Measurements from ENCODE around the gene ADORA1.

ADORA1 gene

DNA sequence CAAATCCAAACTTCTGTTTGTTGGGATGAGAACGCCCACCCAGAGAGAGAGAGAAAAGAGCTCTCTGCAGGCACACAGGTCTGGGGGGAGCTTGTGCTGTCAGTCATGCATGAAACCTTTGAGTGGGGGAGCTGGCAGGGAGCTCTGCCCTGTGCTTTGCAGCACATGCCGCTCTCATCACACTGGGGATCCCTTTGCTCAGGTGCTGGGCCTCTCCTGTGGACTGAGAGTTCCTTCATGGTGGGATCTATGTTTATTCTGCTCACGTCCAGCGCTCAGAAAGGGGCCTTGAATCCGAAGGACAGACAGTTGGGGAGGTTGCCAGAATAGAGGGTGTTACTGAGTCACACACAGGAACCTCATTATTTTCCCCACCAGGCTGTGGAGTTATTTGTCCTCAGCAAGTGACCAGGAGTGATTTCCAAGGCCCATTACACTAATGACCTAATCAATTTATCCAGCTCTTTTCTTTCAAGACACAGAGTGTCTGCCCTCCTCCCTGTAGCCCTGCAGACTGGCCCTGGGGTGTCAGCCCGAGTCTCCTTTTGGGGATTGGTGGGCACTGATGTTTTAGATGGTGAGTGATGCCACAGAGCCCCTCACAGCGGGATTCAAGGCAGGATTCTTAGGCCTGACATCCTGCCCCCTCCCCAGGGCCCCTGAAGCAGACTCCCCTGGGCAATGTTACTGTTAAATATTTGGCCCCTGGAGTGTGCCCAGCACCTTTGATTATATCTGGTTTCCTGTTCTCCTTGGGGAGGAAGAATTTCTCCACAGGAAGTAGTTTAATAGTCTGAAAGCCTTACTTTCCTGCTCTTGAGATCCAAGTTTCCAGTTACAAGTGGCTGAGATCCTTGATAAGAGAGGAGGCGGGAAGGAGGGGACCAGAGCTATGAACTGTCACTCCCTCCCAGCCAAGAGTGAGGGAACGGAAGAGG lies 25.8 kb downstream of the ADORA1 start:
- in situ Hi-C loops (cut with HindIII; ENCODE audit: low sequenced_read_pairs) = no loop called here

DNA sequence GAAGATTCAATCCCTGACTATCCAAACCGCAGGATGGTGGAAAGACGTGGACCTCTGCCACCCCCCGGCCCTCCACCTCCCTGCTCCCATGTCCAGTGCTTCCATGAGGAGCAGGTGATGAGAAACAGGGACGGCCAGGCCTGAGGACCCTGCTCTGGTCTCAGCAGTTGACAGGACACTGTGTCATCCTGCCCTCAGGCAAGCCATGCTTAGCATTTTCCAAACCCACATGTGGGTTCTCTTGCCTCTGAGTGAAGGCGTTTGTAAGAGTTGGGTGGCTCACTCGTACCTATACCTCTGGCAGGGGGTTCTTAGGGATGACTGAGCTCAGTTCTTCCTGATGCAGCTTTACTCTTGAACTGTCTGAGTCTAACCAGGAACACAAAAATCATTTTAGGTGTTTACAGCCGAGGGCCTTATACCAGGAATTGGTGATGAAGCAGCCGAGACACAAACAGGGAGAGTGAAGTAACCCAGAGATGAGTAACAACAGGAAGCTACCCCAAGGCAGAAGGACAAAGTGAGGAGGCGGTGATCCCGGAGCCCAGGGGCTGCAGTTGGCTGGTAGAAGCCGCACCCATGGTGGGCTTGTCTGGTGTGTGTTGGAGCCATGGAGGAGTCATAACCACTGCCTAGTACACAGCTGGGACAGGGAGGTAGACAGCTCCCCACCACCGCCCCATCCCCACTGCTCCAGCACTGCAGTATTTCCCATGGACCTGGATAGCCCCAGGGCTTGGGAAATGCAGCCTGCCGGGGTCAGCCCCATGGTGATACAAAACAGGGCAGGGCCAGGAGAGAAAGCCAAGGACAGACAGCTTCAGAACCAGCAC lies 26.7 kb downstream of the ADORA1 start:
- in situ Hi-C loops (cut with HindIII; ENCODE audit: low sequenced_read_pairs) = no loop called here

DNA sequence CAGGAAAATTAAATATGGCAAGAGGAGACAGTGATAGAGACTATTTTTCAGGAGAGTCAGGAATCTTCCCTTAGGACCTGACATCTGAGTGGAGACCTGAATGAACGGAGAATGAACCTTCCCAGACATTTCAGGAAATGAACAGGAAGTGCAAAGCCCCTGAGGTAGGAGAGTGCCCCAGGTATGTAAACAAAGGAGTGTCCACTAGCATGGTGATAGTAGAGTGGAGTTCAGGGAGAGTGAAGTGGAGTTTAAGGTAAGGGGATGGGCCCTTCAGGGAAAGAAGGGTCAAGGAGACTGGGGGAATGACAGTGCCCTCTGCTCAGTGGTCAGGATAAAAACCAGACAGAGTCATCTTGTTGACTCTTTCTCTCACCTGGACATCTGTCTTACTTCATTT lies 28.8 kb downstream of the ADORA1 start:
- in situ Hi-C loops (cut with HindIII; ENCODE audit: low sequenced_read_pairs) = no loop called here

GRCh38 chr1:203158423-203158822 lies 30.9 kb downstream of the ADORA1 start:
- in situ Hi-C loops (cut with HindIII; ENCODE audit: low sequenced_read_pairs) = no loop called here

DNA sequence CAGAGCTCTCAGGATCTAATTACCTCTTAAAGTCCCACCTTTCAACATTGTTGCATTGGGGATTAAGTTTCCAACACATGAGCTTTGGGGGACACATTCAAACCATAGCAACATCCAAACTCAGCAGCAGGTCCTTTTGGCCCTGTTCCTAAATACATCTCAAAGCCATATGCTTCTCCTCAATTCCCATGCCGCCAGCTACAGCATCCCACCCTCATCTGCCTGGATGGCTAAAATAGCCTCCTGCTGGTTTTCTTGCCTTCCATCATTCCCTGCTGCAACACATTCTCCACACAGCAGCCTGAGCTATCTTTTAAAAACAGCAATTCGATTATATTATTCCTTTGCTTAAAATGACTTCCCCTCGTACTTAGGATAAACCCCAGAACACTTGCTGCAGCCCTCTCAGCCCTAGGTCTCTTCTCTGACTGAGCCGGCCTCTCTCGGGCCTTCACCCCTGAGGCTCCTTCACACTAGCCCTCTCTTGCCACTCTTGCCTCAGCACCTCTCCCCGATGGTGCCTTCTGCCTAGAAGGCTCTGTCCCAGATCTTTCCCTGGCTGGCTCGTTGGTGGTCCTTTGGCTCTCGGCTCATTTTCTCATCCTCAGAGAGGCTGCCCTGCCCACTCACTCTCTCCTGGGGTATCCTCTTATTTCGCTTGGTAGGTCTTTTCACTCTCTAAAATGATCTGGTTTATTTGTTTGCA lies 31.6 kb downstream of the ADORA1 start:
- in situ Hi-C loops (cut with HindIII; ENCODE audit: low sequenced_read_pairs) = no loop called here

DNA sequence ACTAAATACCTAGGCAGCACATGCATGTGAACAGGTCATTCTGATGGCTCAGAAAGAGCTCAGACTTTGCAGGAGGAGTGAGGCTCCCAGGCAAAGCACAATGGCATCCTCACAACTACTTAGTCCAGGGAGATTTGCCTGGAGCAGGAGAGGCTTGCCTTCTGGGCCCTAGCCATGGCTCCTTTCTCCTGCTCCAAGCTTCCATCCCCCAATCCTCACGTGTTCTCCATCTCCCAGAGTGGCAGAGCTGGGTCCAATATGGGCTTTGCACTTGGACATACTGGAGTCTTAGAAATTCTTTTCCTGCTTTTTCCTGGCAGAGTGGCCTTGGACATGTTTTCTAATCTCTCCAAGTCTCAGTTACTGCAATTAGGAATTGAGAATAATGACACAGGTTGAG lies 32.3 kb downstream of the ADORA1 start:
- in situ Hi-C loops (cut with HindIII; ENCODE audit: low sequenced_read_pairs) = loop anchor here (5.0 kb wide), 2 partner anchors 38 to 128 kb away; no protein-coding TSS in a partner anchor

DNA sequence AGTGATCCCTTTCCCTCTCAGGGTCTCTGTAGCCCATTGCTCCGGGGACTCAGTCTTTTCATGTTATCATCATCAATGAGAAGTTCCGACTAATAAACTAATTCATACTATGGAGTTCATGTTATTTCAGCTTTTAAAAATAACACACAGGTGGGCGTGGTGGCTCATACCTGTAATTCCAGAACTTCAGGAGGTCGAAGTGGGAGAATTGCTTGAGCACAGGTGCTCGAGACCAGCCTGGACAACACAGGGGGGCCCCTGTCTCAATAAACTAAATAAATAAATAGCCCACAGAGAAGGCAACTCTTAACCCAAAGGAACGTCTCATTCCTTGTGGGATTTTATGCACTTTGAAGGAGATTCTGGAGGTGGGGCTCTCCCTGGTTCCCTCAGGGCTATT lies 33.6 kb downstream of the ADORA1 start:
- in situ Hi-C loops (cut with HindIII; ENCODE audit: low sequenced_read_pairs) = loop anchor here (5.0 kb wide), 2 partner anchors 39 to 129 kb away; no protein-coding TSS in a partner anchor

DNA sequence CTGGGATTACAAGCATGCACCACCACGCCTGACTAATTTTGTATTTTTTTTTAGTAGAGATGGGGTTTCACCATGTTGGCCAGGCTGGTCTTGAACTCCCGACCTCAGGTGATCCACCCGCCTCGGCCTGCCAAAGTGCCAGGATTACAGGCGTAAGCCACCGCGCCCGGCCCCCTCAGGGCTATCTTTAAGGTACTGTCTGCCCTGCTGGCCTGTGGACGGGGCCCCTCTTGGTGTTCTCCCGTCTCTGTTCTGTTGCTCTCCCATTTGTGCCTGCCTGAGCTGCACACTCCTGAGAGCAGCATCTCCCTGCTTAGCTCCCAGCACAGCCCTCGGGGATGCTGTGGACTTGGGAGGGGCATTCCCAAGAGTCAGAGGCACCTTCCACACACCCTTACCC lies 34.2 kb downstream of the ADORA1 start:
- in situ Hi-C loops (cut with HindIII; ENCODE audit: low sequenced_read_pairs) = loop anchor here (5.0 kb wide), 2 partner anchors 39 to 129 kb away; no protein-coding TSS in a partner anchor

- in situ Hi-C loops (cut with HindIII; ENCODE audit: low sequenced_read_pairs) = loop anchor here (5.0 kb wide), 2 partner anchors 40 to 130 kb away; no protein-coding TSS in a partner anchor
Measured at GRCh38 chr1:203162403-203162802, 34.9 kb downstream of the ADORA1 start.

DNA sequence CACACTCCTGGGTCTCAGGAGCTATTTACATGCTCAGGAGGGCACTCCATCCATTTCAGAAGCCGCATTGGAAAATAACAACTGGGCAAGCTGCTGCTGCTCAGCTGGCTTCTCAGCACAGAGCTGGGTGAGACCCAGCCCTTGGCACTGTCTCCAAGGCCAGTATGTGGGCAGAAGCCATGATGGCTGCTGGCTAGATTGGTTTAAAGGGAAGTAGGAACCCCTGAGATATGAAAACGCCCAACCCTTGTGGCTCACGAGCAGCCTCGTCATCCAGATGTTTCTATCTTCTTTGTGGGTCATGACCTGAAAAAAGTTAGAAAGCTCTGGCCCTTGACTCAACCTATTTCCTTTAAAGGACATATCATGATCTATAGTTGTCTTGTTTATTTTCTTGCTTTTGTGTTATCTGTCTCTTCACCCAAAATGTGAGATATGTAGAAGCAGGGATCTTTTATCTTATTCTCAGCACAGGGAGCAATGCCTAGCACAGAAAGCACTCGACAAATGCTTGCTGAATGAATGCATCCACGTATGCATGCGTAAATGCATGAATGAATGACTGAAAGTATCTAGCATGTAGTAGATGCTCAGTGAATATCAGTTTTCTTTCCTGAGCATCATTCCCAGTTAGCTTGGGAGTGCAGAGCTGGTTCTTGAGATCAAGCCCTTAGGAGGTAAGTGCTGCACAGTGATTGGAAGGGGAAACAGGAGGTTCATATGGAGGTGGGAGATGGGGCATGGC lies 36.5 kb downstream of the ADORA1 start:
- in situ Hi-C loops (cut with HindIII; ENCODE audit: low sequenced_read_pairs) = loop anchor here (5.0 kb wide), 2 partner anchors 42 to 132 kb away; no protein-coding TSS in a partner anchor

GRCh38 chr1:203165101-203165799 lies 37.7 kb downstream of the ADORA1 start:
- in situ Hi-C loops (cut with HindIII; ENCODE audit: low sequenced_read_pairs) = no loop called here

GRCh38 chr1:203165800-203166161 lies 38.3 kb downstream of the ADORA1 start:
- in situ Hi-C loops (cut with HindIII; ENCODE audit: low sequenced_read_pairs) = no loop called here

DNA sequence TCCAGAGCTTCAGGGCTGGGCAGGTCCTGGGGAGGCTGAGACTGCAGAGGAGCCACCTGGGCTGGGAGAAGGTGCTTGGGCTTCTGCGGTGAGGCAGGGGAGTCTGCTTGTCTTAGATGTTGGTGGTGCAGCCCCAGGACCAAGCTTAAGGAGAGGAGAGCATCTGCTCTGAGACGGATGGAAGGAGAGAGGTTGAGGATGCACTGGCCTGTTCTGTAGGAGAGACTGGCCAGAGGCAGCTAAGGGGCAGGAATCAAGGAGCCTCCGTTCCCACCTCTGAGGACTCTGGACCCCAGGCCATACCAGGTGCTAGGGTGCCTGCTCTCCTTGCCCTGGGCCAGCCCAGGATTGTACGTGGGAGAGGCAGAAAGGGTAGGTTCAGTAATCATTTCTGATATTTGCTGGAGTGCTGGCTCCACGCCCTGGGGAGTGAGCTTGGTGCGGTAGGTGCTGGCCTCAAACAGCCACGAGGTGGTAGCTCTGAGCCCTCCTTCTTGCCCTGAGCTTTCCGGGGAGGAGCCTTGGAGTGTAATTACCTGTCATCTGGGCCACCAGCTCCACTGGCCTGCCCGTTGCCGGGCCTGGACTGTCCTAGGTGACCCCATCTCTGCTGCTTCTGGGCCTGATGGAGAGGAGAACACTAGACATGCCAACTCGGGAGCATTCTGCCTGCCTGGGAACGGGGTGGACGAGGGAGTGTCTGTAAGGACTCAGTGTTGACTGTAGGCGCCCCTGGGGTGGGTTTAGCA lies 38.8 kb downstream of the ADORA1 start:
- in situ Hi-C loops (cut with HindIII; ENCODE audit: low sequenced_read_pairs) = no loop called here

DNA sequence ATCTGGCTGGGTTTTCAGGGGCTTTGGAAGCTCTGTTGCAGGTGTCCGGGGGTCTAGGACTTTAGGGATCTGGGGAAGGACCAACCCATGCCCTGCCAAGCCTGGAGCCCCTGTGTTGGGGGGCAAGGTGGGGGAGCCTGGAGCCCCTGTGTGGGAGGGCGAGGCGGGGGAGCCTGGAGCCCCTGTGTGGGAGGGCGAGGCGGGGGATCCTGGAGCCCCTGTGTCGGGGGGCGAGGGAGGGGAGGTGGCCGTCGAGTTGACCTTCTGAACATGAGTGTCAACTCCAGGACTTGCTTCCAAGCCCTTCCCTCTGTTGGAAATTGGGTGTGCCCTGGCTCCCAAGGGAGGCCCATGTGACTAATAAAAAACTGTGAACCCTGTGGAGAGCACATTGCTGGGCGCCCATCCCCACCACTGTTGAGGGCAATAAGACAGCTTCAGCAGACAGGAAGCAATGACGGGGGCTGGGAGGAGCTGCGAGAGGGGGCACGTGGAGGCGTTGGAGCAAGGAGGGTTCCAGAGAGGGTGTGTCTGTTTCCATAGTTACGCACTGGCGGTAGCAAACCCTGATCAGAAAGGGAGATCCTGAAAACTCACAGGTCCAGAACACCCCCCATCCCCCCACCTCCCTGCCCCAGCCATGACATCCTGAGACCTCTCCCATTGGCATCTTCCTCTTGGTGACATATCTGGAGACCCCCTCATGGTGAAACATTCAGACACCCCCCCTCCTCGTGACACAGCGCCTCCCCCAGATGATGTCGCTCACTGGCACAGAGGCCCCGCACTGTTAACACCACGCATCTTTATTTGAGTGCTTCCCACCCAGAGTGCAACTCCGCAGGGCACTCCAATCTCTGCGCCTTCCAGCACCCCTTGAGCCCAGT lies 39.7 kb downstream of the ADORA1 start:
- in situ Hi-C loops (cut with HindIII; ENCODE audit: low sequenced_read_pairs) = no loop called here

- in situ Hi-C loops (cut with HindIII; ENCODE audit: low sequenced_read_pairs) = no loop called here
Measured at GRCh38 chr1:203167913-203168200, 40.3 kb downstream of the ADORA1 start.

- in situ Hi-C loops (cut with HindIII; ENCODE audit: low sequenced_read_pairs) = no loop called here
Measured at GRCh38 chr1:203168256-203168786, 40.8 kb downstream of the ADORA1 start.

- in situ Hi-C loops (cut with HindIII; ENCODE audit: low sequenced_read_pairs) = no loop called here
Measured at GRCh38 chr1:203168991-203169390, 41.5 kb downstream of the ADORA1 start.

All from DLD1 (cell line).